ENCODE data around the gene SENP2.
"Not testable (repeated sequence)": the region's sequence is repeated elsewhere in the genome, so short reads cannot be mapped to it uniquely, and the experiment has no call there.

Gene SENP2

DNA sequence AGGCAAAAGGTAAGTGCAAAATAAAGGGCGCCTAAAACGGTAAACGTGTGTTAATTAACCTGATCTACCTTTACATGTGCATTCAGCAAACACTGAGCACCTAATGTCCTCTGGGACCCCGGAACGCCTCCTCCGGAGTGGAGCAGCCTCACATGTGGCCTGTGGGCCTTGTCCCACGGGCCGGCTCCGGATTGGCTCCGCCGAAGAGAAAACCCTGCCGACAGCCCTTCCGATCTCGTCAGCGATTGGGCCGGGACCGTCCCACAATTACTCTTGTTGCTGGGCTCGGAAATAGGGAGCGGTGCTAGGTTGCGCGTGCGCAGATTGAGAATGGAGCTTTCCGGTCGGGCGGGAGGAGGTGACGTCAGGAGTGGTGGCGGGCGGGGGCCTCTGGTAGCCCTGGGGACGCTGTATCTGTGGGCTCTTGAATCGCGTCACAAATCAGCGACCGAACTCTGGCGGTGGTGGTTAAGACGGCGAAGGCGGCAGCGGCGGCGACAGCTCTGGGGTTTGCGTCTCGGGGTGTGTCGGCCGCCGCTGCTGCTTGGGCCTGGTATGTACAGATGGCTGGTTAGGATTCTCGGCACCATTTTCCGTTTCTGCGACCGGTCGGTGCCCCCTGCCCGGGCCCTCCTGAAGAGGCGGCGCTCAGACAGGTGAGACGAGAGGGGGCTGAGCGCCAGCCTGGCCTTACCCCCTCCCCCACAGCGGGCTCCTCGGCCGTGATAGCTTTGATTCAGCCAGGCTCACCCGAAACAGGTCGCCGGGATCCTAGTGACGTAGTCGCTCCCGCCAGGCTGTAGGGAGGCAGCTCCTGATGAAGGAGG lies at the start of gene SENP2:
TSS of gene SENP2 (plus strand) at position 437 of the 827 bp plus-strand sequence. CDS start at position 556, 119 bp downstream.
- peak; percentile 99 for DNase-seq (ENCODE audit: low read depth)

DNA sequence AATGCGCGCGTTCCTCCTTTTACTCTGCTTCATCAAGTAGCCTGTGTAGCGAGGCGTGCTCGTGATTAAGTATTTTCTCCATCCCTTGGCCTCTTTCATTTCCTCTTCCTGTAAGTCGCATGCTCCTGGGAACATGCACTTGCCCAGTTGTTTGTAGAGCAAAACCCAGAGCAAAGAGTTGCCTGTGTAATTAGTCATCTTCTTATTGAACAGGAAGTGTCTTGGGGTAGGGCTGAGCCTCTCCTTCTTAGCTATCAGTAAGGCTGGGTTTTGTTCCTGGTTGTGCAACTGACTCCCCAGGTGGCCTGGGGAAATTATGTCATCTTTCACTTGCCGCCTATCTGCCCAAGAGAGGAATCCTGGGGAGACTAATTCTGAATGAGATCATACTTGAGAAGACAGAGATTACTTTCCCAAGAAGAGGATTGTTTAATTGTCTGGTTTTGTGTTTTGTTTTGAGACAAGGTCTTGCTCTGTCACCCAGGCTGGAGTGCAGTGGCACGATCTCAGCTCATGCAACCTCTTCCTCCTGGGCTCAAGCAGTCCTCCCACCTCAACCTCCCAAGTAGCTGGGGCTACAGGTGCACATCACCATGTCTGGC lies 48.6 kb upstream of the SENP2 start:
- DNase-seq (ENCODE audit: low read depth): peak; percentile 93

DNA sequence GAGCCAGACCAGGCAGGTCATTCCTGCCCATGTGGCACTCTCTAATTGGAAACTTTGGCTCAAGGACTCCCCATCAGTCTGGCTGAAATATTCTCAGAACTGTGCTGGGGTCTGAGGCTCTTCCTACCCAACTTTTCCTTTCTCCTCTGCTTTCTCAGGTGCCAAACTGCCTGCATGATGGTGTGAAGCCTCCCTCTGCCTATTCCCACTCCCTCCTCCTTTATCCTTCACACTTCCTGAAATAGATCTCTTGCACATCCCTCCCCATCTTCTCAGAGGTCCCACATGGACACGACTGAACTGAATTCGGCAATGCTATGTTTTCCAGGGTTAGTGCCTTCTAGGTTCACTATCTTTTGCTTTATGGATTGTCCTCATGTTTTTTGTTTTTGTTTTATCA lies 46.2 kb upstream of the SENP2 start:
- DNase-seq (ENCODE audit: low read depth): no peak

DNA sequence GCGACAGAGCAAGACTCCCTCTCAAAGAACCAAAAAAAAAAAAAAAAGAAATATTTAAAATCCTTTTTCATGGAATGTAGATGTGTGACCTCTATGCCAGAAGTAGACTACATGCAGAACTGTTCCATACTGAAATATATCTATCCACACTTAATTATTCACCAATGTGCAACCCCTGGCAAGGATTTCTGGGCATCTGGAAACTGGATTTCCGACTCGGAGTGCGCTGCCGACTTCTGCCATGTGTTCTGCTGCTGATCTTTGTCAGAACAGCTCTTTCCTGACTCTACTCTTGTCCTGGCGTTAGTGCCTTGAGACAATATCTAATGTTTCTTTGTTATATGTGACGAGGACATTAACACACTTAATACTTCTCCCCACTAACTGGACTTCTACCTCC lies 45.4 kb upstream of the SENP2 start:
- DNase-seq (ENCODE audit: low read depth): no peak

DNA sequence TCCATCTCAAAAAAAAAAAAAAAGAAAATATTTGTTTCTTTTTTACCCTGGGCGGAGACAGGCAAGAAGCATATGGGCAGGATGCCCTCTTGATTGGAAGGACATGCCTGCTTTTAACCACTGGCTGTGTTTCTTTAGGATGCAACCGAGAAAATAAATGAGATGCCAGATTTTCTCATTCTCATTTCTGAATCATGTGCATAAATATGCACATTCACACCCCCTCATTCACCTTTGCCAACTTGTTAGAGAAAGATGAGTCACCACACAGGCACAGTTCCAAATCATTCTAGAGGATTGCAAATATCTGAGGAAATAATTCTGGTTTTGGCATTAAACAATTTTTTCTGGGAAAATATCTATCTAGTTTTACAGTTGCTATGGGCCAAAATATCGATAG lies 37.0 kb upstream of the SENP2 start:
- peak; percentile 95 for DNase-seq (ENCODE audit: low read depth)

DNA sequence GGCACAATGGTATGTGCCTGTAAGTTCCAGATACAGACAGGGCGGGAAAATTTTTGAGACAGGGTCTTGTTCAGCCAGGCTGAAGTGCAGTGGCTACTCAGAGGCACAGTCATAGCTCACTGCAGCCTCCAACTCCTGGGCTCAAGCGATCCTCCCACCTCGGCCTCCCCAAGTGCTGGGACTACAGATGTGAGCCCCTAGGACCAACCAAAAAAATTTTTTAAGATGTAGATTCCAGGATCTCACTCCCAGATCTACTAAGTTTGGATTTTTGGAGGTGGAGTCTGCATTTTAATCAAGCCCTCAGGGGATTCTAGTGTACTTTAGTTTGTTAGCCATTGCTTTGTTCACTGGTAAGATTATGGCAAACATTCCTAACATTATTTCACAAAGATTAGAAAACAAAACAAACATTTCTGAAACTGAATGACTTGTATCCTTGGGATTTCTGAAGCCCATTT lies 36.4 kb upstream of the SENP2 start:
- peak; percentile 14 for DNase-seq (ENCODE audit: low read depth)

DNA sequence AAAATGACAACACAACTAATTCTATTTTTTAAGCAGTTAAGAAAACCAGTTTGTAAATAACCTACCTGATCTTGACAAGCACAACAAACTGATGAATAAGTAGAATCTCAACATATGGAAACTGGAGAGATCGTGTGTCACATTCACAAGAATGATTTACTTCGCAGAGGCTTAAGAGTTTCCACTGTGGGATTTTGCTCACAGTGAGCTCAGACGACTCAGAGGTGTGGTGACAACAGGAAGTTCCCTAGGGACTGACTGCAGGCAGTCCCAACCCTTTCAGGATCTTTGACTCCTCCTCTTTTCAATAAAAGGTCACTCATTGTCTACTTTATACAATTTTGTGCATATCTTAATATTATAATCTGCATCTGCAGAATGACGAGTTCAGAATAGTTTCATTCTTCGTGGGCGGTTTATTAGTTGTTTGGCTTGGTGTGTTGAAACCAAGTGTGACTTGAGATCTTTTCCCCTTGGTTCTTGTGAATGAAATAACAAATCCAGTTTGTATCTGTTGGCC lies 33.7 kb upstream of the SENP2 start, which contains the start of gene LIPH:
TSS of gene LIPH (minus strand) at position 231 of the 520 bp plus-strand sequence. CDS start at position 114, 117 bp downstream.
- DNase-seq (ENCODE audit: low read depth): peak; percentile 56

DNA sequence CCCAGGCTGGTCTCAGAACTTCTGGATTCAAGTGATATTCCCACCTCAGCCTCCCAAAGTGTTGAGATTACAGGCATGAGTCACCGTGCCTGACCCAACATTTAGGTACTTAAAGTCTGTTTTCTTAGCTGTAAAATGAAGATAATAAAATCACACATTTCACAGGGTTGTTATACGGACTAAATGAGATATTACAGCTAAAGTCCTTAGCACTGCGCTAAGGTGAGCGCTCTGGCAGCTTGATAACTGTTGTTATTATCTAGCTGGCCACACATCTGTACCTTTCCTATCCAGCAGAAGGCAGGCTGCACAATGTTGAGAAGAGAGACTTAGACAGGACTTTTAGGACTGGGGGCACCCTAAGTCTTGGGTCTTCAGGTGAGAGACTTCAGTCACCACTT lies 31.0 kb upstream of the SENP2 start:
- no peak for DNase-seq (ENCODE audit: low read depth)

DNA sequence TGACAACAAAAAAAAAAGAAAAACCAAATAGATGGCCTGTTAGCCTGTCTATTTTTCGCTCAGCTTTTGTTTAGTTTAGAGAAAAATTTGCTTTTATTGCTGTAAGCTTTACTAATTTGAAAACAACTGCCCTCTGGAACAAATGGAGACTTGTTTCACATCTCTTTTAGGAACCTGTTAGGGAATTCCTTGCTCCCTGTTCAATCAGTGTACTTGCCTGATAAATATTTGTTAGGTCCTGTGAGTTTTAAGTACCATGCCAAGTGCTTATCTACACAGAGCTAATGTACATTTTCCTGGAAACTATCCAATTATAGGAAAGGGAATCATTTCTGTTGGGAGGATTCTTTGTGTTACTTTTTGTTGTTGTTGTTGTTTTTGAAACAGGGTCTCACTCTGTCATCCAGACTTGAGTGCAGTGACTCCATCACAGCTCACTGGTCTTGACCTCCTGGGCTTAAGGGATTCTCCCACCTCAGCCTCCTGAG lies 30.2 kb upstream of the SENP2 start:
- DNase-seq (ENCODE audit: low read depth): no peak

DNA sequence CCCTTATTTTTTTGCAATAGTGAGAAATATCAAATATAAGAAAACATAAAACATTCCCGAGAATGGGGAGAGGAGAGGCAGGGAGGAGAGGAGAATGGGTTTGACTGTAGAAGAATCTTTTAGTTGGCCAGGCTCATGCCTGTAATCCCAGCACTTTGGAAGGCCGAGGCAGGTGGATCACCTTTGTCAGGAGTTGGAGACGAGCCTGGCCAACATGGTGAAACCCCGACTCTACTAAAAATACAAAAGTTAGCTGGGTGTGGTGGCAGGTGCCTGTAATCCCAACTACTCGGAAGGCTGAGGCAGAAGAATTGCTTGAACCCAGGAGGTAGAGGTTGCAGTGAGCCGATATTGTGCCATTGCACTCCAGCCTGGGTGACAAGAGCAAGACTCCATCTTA lies 29.5 kb upstream of the SENP2 start:
- DNase-seq (ENCODE audit: low read depth): not testable (repeated sequence)

DNA sequence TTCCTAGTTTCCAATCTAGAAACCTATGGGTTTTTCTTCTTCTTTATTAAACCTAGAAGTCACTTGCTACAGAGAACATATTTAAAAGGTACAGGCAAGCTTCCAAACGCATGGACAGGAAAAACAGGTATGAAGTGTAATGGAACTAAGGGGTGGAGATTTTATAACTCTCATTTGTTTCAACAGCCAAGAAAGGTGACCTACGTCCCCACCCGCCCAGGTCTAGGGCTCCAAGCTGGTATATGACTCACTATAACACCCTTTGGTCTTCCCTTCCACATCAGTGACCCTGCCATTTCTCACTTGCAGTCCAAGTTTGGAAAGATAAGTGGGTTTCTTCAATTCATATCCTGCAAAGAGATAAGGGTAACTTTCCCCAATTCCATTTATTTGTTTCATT lies 27.7 kb upstream of the SENP2 start:
- peak; percentile 29 for DNase-seq (ENCODE audit: low read depth)

DNA sequence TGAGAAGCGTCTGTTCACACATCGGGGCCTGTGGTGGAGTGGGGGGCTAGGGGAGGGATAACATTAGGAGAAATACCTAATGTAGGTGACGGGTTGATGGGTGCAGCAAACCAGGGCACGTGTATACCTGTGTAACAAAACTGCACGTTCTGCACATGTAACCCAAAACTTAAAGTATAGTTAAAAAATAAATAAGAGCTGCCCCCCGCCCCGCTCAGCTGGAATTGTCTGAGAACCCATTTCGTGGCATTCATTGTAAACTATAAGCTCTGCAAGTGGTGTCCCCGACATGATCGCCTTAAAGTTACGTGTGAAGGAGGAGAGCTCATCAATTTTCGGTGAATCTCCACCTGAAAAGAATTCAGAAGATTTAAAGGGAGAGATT lies 26.4 kb upstream of the SENP2 start:
- no peak for DNase-seq (ENCODE audit: low read depth)

DNA sequence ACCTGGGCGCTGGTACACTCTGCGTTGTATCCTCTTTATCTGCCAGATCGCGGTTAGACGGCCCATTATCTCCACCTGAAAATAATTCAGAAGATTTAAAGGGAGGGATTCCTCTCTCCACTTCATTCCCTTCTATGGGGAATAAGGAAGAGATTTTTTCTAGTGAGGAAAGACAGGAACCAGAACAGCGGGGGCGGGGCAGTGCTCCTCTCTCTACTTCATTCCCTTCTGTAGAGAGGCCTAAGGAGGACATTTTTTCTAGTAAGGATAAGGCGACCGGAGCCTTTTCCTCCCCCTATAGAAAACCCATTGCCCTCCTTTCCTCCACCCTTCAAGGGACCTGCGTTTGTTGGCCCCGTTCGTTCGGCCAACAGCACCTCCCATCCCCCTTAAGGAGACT lies 25.4 kb upstream of the SENP2 start:
- DNase-seq (ENCODE audit: low read depth): no peak

DNA sequence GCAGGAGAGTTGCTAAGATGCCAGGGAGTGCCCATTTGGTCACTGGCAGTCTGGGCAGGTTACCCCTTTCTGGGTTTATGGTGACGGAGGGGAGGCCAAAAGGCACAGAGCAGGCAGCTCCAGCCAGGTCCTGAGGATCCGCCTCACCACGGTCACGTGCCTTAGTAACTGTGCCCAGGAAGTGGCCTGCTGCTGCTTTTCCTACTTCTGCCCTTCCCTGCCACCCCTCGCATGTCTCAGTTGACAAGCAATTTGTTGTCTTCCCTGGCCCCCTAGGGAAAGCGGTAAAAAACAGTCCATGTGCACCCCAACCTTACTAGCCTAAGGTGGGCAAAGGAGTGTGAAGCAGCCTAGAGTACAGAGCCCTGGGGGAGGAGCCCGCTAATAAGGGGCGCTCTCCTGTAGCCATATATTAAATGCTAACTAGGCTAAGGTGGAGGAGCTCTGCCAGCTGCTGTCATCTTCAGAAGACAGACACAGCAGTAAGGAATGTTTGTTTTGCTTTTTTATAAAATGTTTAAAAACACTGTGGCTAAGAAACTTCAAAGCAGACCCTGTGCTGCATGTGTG lies 24.6 kb upstream of the SENP2 start:
- no peak for DNase-seq (ENCODE audit: low read depth)

DNA sequence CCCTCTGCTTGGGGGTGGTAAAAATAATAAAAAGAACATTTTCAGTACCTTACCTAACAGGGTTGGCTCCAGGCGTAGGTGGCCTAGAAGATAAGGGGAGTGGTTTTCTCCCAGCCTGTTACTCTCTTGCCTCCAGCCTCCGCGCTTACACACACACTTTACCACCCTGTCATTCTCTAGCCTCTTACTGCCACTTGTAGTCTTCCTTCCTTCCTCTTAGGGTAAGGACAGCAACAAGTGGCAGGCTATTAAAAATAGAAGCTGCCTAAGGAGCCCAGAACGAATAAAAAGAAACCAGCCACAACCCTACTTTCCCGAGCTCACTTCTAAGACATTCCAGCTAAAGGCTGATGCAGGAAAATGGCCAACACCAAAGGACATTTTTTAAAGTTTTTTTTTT lies 24.1 kb upstream of the SENP2 start:
- no peak for DNase-seq (ENCODE audit: low read depth)

DNA sequence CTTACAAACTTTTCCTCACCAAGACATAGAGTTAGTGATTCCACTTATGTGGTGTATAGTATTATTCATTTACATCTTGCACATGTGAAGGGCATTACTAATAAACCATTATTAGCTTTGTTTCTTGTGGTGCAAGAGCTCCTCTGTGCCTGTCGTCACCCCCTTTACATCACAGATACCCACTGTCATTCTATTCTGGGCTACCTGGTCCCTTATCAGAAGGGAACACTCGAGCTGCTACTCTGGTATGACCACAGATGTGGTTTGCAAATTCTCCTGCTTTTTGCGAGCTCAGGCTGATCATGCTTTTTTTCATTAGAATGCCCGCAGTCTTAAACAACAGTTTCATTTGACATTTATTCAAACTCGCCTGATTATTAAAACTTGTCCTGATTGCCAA lies 13.9 kb upstream of the SENP2 start:
- no peak for DNase-seq (ENCODE audit: low read depth)

DNA sequence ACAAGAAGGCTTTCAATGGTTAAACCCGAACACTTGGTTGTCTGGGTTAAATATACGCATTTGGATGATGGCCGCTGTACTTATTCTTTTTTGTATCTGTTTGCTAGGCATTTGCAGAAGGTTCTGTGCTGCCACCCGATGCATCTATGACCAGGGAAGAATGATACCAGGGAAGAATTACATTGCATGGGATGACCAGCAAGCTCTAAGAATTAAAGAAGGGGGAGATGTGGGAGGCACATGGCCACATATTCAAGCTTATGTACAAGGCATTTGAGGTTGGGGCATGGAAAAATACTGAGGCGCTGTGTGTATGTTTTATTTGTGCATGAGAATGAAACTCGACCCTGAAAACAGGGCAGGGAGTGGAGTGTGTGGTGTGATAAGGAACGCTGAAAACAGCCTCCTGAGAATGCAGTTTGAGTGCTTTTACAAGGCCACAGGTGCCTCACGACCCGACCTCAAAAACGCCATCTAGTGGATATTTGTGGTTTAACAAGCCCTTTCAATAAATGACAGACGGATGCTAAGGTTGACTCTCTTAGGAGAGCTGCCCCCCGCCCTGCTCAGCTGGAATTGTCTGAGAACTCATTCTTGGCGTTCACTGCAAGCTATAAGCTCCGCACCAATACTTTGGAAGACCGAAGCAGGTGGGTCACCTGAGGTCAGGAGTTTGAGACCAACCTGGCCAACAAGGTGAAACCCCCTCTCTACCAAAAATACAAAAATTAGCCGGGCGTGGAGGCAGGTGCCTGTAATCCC lies 10.8 kb upstream of the SENP2 start:
- peak; percentile 68 for DNase-seq (ENCODE audit: low read depth)

DNA sequence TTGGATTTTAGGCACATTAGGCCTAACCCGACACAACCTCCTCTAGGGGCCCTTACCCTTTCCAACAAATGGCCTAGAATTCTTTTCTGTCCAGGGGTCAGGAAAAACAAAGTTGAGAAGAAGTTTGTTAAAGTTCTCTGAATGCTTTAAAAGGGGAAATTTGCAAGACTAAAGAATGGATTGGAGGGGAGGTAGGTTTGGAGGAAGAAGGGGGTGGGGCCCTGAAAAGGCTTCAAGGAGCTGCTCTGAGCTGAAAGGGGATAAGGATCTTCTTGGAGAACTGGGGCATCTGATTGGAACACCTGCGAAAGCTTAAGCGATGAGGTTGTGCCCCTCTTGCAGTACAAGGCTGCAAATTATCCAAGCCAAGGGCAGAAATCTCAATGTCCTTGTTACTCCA lies 3.9 kb upstream of the SENP2 start:
- no peak for DNase-seq (ENCODE audit: low read depth)

DNA sequence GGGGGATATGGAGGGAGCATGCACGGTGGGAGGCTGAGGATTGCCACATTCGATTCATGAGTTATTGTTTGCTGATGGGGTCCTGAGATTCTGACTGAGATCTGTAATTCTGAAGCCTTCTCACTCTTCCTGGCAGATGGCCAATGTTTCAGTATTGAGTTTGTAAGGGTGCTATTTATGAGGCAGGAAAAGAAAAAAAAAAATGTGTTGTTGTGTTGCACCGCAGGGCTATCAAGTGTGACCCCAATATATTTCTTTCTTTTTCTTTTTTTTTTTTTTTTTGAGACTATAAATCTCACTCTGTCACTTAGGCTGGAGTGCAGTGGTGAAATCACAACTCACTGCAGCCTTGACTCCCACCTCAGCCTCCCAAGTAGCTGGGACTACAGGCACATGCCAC lies 3.2 kb upstream of the SENP2 start:
- DNase-seq (ENCODE audit: low read depth): peak; percentile 13

DNA sequence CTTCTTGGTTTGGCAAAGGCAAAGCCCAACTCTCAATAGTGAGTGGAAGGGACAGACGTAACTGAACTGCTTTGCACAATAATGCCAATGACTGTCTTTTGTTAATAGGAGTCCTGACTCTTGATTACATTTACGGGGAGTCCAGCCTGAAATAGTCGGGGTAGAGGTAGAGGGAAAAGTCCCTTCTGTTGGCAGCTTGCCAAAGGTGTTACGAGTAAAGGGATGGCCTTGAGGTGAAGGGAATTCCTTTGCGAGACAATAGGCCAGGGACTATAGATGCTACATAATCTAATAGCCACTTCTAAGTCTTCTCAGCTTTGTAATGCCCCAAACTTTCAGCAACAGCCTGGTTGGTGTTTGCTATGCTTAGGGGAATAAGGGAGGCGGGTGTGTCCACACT lies 2.2 kb upstream of the SENP2 start:
- no peak for DNase-seq (ENCODE audit: low read depth)

DNA sequence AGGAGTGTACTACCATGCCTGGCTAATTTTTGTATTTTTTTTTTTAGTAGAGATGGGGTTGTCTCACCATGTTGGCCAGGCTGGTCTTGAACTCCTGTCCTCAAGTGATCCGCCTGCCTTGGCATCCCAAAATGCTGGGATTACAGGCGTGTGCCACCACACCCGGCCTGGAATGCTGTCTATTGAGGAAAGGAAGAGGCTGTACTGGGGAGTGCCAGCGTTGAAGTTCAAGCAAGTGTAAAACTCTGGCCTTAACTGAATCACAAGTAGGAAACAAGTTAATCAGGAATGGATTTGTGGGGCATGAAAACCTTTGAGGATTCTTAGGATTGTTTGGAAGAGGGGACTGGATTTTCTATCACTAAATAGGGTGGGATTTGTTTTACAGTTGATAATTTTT lies 1.4 kb upstream of the SENP2 start:
- DNase-seq (ENCODE audit: low read depth): no peak

DNA sequence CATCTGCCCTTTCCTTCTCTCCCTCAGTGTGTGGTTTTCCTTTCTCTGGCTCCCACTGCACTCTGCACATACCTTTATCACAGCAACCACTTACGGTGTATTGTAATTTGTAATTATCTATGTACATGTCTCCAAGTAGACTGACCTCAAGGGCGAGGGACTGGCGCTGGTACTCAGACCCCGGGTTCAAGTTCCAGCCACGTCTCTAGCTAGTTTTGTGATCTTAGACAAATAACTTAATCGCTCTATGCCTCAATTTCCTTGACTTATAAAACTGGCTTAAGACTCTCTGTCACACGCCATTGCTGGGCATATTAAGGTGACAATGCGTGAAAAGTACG lies 607 bp upstream of the SENP2 start:
- no peak for DNase-seq (ENCODE audit: low read depth)
